Brain microvascular endothelial cell (primary cell): ENCODE results near the gene ABHD17C.

ENCODE experiments used
- DNase-seq: peaks from one replicate; pipeline ENCODE4 v3.0.0-alpha.2; 2020
- H3K27ac ChIP-seq: fragments of 250-450 bp; sonication (Bioruptor Pico); 2 replicates; pipeline ENCODE4 v1.5.1; 2020; ENCODE audit warnings: mild to moderate bottlenecking, moderate library complexity
- H3K27me3 ChIP-seq: fragments of 250-450 bp; sonication (Bioruptor Pico); replicated peaks from 2 replicates; pipeline ENCODE4 v1.5.1; 2020; ENCODE audit warnings: mild to moderate bottlenecking
- H3K36me3 ChIP-seq: fragments of 250-450 bp; sonication (Bioruptor Pico); replicated peaks from 2 replicates; pipeline ENCODE4 v1.5.1; 2020; ENCODE audit warnings: mild to moderate bottlenecking
- H3K4me3 ChIP-seq: 2 replicates; pipeline ENCODE4 v1.5.1; 2011; ENCODE audit warnings: low read depth, mild to moderate bottlenecking, control low read depth, low read length, moderate library complexity
- CTCF ChIP-seq: IDR thresholded peaks from 2 replicates; pipeline ENCODE4 v1.5.1; 2011; ENCODE audit warnings: low read depth, mild to moderate bottlenecking, moderate library complexity, low read length, control low read depth, inconsistent platforms; ENCODE audit errors: missing control alignments
- in situ Hi-C: cut with HindIII; loops from 2 replicates; pipeline ENCODE4 v1.10.0; 2017; ENCODE audit warnings: low sequenced_read_pairs, low pct_ligation_motif_present

The ABHD17C gene

DNA sequence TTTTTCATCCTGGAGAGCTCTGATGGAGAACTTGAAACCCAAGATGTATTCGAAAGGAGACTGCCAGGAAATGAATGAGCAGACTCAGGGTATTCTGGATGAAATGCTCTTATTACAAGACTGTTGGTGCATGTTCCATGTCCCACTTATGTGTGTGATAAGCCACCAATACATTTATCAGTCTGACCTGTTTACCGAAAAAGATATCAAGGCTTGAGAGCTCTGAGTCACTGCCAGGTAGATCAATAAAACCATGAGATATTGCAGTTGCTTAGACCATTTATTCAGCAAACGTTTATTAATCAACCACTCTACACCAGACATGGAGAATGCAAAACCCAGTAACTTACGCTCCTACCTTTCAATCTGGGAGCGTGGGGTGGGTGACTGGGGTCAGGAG, 101.3 kb downstream of the ABHD17C start:
- no peak for TF ChIP-seq CTCF
- no peak for DNase-seq
- Histone ChIP-seq H3K27me3 (no peaks in the 10 kb centered on the region), H3K27ac (no peak overlapping the region), H3K4me3 (no peak overlapping the region), H3K36me3 (no peaks in the 10 kb centered on the region)
- in situ Hi-C loops, result no loop called here

- H3K27me3 ChIP-seq, result no peaks in the 10 kb centered on the region
- H3K27ac ChIP-seq, result no peak overlapping the region
- in situ Hi-C loops, result no loop called here
- H3K36me3 ChIP-seq, result no peaks in the 10 kb centered on the region
- no peak for TF ChIP-seq CTCF
- H3K4me3 ChIP-seq, result no peak overlapping the region
- no peak for DNase-seq
Observed at GRCh38 chr15:80798911-80799310, 103.8 kb downstream of the ABHD17C start.

DNA sequence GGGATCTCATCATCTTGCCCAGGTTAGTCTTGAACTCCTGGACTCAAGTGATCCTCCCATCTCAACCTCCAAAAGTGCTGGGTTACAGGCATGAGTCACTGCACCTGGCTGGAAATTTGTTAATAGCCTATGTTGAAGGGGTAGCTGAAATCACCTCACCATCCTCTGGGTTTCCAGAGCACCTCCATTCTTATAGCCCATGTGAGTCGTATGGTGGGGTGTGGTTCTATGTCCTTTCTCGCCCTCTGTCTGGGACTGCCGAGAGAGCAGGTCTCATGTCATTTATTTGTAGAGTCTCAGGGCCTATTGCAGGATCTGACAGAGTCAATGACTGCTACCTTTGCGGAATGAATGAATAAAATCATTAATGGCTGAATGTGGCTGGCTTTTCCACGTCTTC, 105.0 kb downstream of the ABHD17C start:
- H3K27ac ChIP-seq, result no peak overlapping the region
- TF ChIP-seq CTCF, result no peak
- DNase-seq, result no peak
- in situ Hi-C loops, result no loop called here
- H3K27me3 ChIP-seq, result no peaks in the 10 kb centered on the region
- H3K4me3 ChIP-seq, result no peak overlapping the region
- H3K36me3 ChIP-seq, result no peaks in the 10 kb centered on the region

DNA sequence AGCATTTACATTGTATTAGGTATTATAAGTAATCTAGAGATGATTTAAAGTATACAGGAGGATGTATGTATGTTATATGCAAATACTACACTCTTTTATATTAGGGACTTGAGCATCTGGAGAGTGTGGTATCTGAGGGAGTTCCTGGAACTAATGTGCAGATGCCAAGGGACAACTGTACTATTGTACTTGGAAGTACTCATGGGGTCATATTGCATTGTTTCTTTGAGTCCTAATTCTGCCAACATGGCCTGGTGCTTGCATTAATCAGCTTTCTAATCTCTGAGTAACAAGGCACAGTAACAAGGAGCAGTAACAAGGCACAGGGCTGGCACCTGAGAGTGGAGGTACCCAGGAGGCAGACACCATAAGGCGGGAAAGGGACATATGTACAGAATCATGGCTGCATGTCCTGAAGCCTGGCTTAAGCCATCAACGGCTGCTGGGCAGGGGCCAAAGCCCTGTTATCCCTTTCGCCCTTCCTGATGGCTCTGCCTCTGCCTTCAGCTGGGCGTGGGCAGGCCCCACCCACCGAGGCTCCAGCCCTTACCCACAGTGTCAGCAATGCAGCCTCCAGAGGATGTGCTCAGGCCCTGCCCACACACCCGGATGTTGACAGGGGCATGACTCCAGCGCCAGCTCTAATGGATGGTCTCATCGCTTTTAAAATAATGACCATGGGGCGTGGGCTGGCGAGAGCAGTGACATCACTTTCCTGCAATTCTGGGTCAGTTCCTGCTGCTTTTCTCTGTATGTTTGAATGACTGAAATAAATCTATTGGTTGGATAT, 107.0 kb downstream of the ABHD17C start:
- no peaks in the 10 kb centered on the region for H3K36me3 ChIP-seq
- DNase-seq, result no peak
- in situ Hi-C loops, result no loop called here

GRCh38 chr15:80803580-80804525, 108.7 kb downstream of the ABHD17C start:
- Histone ChIP-seq H3K27ac (no peak overlapping the region), H3K4me3 (no peak overlapping the region), H3K36me3 (no peaks in the 10 kb centered on the region), H3K27me3 (no peaks in the 10 kb centered on the region)
- no peak for DNase-seq
- in situ Hi-C loops, result no loop called here
- no peak for TF ChIP-seq CTCF

More for the DNA sequence above, 107.0 kb downstream of the ABHD17C start:
- no peaks in the 10 kb centered on the region for H3K27me3 ChIP-seq
- TF ChIP-seq CTCF, result no peak
- no peak overlapping the region for H3K4me3 ChIP-seq
- no peak overlapping the region for H3K27ac ChIP-seq
